ENCODE data around the gene ACTG1. TPM values are rescaled to one million over a fixed set of nuclear protein-coding genes. Genes with fewer than 3 reads are reported as not detected.

Gene ACTG1
- total and polyA plus RNA-seq, 2 of the 4 experiments (the other 2 are of a cell fraction) = 10,907 to 15,732 TPM

GRCh38 chr17:81465910-81466309, 46.7 kb downstream of the ACTG1 start:
- CTCF ChIA-PET = no interaction called here

More at GRCh38 chr17:81465910-81466309, 46.7 kb downstream of the ACTG1 start:
- H4K8ac ChIP-seq (ENCODE audit: low read depth in 2 of 2, low read length in 2 of 2) = no peak overlapping the region
- H3K4me3 ChIP-seq (ENCODE audit: insufficient read depth, low read depth, low read length) = no peak overlapping the region
- in situ Hi-C loops (cut with MboI; ENCODE audit: low sequenced_read_pairs) = no loop called here
- H2AK5ac ChIP-seq (ENCODE audit: low read depth, low read length) = no peak overlapping the region
- H2AFZ ChIP-seq (replicated peaks; ENCODE audit: low read length, poor library complexity) = no peak overlapping the region
- no peak overlapping the region for H3K4me2 ChIP-seq (ENCODE audit: low read depth, low read length)
- no peak overlapping the region for H2AK9ac ChIP-seq (replicated peaks; ENCODE audit: low read depth, low read length, poor library complexity)
- dilution Hi-C loops (cut with HindIII; ENCODE audit: low sequenced_read_pairs, unreplicated experiment) = no loop called here
- intact Hi-C loops (cut with micrococcal nuclease) = no loop called here
- no peak overlapping the region for H4K5ac ChIP-seq (ENCODE audit: low read depth, low read length)
- H2BK5ac ChIP-seq (ENCODE audit: low read depth, low read length, poor library complexity, severe bottlenecking) = no peak overlapping the region
- TF ChIP-seq POLR2A (IDR thresholded peaks at IDR 0.05; ENCODE audit: low read depth, low read length) = no peak
- TF ChIP-seq NFE2L2 (IDR thresholded peaks at IDR 0.05; ENCODE audit: low read depth, low read length) = no peak
- no peak for TF ChIP-seq MAZ (IDR thresholded peaks at IDR 0.05; ENCODE audit: borderline replicate concordance, low read depth, low read length)
- TF ChIP-seq SMC3 (IDR thresholded peaks at IDR 0.05; ENCODE audit: low read depth, low read length) = no peak
- no peak for TF ChIP-seq CHD1 (IDR thresholded peaks at IDR 0.05; ENCODE audit: low read depth, low read length)
- no peak for TF ChIP-seq MXI1 (IDR thresholded peaks at IDR 0.05; ENCODE audit: borderline replicate concordance, low read depth, low read length)
- TF ChIP-seq CTCF (conservative IDR thresholded peaks at IDR 0.05; ENCODE audit: low read depth, low read length) = no peak
- no peak for TF ChIP-seq BHLHE40 (IDR thresholded peaks at IDR 0.05; ENCODE audit: low read depth, low read length)
- no peak for TF ChIP-seq RAD21 (IDR thresholded peaks at IDR 0.05; ENCODE audit: low read length)
- no peak for TF ChIP-seq RCOR1 (IDR thresholded peaks at IDR 0.05; ENCODE audit: insufficient replicate concordance, low read length)
- TF ChIP-seq ELK1 (IDR thresholded peaks at IDR 0.05; ENCODE audit: borderline replicate concordance, low read depth, low read length) = no peak
- TF ChIP-seq USF2 (IDR thresholded peaks at IDR 0.05; ENCODE audit: low read depth, low read length) = no peak
- TF ChIP-seq RFX5 (IDR thresholded peaks at IDR 0.05; ENCODE audit: low read depth, low read length) = no peak
- no peak for TF ChIP-seq FOS (IDR thresholded peaks at IDR 0.05; ENCODE audit: low read depth, low read length)
- no peak for TF ChIP-seq CEBPB (IDR thresholded peaks at IDR 0.05; ENCODE audit: low read depth, low read length)
- no peak for TF ChIP-seq MAFK (IDR thresholded peaks at IDR 0.05; ENCODE audit: low read depth, low read length)
- WGBS, 2 experiments (ENCODE audit: extremely low coverage in 2 of 2, insufficient read length in 1 of 2) = 30% methylated on average over 1 of the region's 17 CpGs; no CpG with 5 or more reads in 1 of the 2 experiments
- H3K27ac ChIP-seq (ENCODE audit: insufficient read depth, low read length) = no peak overlapping the region
- H2BK120ac ChIP-seq (ENCODE audit: low read depth, low read length) = no peak overlapping the region
- peaks cover 21% of the 10 kb centered on the region for H3K36me3 ChIP-seq (ENCODE audit: control insufficient read depth, insufficient read depth, low read length)
- no peaks in the 10 kb centered on the region for H3K79me1 ChIP-seq (ENCODE audit: low read depth in 1 of 2, low read length in 2 of 2)
- POLR2A ChIA-PET (ENCODE audit: unreplicated experiment) = no interaction called here
- no peak overlapping the region for H3K23ac ChIP-seq (ENCODE audit: low read depth, low read length)
- no TSS peak for BruUV-seq (replicated peaks)
- no peaks in the 10 kb centered on the region for H3K9me3 ChIP-seq (ENCODE audit: control insufficient read depth, insufficient read depth, low read length)
- no peaks in the 10 kb centered on the region; the same call in 1 of the 2 replicates for H4K20me1 ChIP-seq (ENCODE audit: insufficient read depth, low read length)
- no peak overlapping the region for H2BK15ac ChIP-seq (ENCODE audit: low read depth, low read length)
- no peaks in the 10 kb centered on the region for H3K4me1 ChIP-seq (ENCODE audit: control insufficient read depth, insufficient read depth, low read length)
- no peak overlapping the region; the same call in 1 of the 2 replicates for H4K91ac ChIP-seq (ENCODE audit: insufficient read depth, low read depth, low read length)
- no peak for ATAC-seq (ENCODE audit: low read depth)
- no peaks in the 10 kb centered on the region for H3K9me1 ChIP-seq (ENCODE audit: insufficient read depth, low read length)
- H3K4ac ChIP-seq (ENCODE audit: low read depth, low read length) = no peak overlapping the region
- no peak overlapping the region for H3K14ac ChIP-seq (replicated peaks; ENCODE audit: low read depth, low read length)
- H3K27me3 ChIP-seq (ENCODE audit: control insufficient read depth, insufficient read depth, low read length) = no peaks in the 10 kb centered on the region
- DNase-seq = no peak
- no peak overlapping the region for H3K56ac ChIP-seq (ENCODE audit: extremely low read depth, insufficient read depth, low read length)
- no peak overlapping the region for H3K18ac ChIP-seq (ENCODE audit: low read depth, low read length)
- no peak overlapping the region for H3K9ac ChIP-seq (ENCODE audit: low read depth, low read length)
- no peak overlapping the region for H2BK20ac ChIP-seq (ENCODE audit: low read depth, low read length)
